GM12878 (cell line): ENCODE results near the gene AKTIP. TPM values are rescaled to one million over a fixed set of nuclear protein-coding genes. Genes with fewer than 3 reads are reported as not detected.

Experiments used
- BCL11A ChIP-seq: IDR thresholded peaks from 2 replicates; pipeline ENCODE4 v1.6.1; 2011; ENCODE audit warnings: low read depth, low read length
- BHLHE40 ChIP-seq, 2 experiments: fragments of 450-650 bp in 1 of 2; IDR thresholded peaks; 2 replicates each; pipeline ENCODE4 v1.6.1; 2011 to 2017; ENCODE audit warnings: low read depth in 2 of 2, borderline replicate concordance in 1 of 2, improper control_type of control experiment in 1 of 2, low read length in 1 of 2, mild to moderate bottlenecking in 1 of 2
- ETV6 ChIP-seq, 2 experiments: fragments of 450-650 bp in 1 of 2; IDR thresholded peaks in 1 of 2; conservative IDR thresholded peaks in 1 of 2; 2 replicates each; pipeline ENCODE4 v1.6.1; 2014; ENCODE audit warnings: antibody characterized with exemption in 1 of 2, borderline replicate concordance in 1 of 2, low read depth in 1 of 2, mild to moderate bottlenecking in 1 of 2, moderate library complexity in 1 of 2
- HDGF ChIP-seq: fragments of 450-650 bp; IDR thresholded peaks from 2 replicates; pipeline ENCODE4 v1.6.1; 2016; ENCODE audit warnings: antibody characterized with exemption
- IKZF2 ChIP-seq, 2 experiments: fragments of 450-650 bp; IDR thresholded peaks; 2 replicates each; pipeline ENCODE4 v1.6.1; 2017; ENCODE audit warnings: mild to moderate bottlenecking in 2 of 2, moderate library complexity in 2 of 2
- KDM1A ChIP-seq: fragments of 200-600 bp; sonication (generic); IDR thresholded peaks from 2 replicates; pipeline ENCODE4 v1.6.1; 2016; ENCODE audit warnings: borderline replicate concordance
- NBN ChIP-seq: fragments of 450-650 bp; IDR thresholded peaks from 2 replicates; pipeline ENCODE4 v1.6.1; 2016
- NR2F1 ChIP-seq: fragments of 450-650 bp; conservative IDR thresholded peaks from 2 replicates; pipeline ENCODE4 v1.6.1; 2017; ENCODE audit warnings: mild to moderate bottlenecking
- POLR2A ChIP-seq: IDR thresholded peaks from 2 replicates; pipeline ENCODE4 v1.6.1; 2011; ENCODE audit warnings: low read depth, mild to moderate bottlenecking, low read length
- RAD21 ChIP-seq: IDR thresholded peaks from 2 replicates; pipeline ENCODE4 v1.6.1; 2011; ENCODE audit warnings: mild to moderate bottlenecking, low read depth, low read length, moderate library complexity; ENCODE audit not compliant: insufficient read depth
- RFX5 ChIP-seq: IDR thresholded peaks from 2 replicates; pipeline ENCODE4 v1.6.1; 2011; ENCODE audit warnings: low read depth, low read length, improper control_type of control experiment
- SMAD1 ChIP-seq: fragments of 450-650 bp; IDR thresholded peaks from 2 replicates; pipeline ENCODE4 v1.6.1; 2018; ENCODE audit warnings: mild to moderate bottlenecking, low read depth; ENCODE audit not compliant: partially characterized antibody
- SP1 ChIP-seq: IDR thresholded peaks from one replicate; pipeline ENCODE4 v1.6.1; 2011; ENCODE audit warnings: low read depth, low read length
- WRNIP1 ChIP-seq: IDR thresholded peaks from 2 replicates; pipeline ENCODE4 v1.6.1; 2011; ENCODE audit warnings: low read depth, low read length, improper control_type of control experiment, borderline replicate concordance
- YBX1 ChIP-seq: fragments of 450-650 bp; IDR thresholded peaks from 2 replicates; pipeline ENCODE4 v1.6.1; 2016; ENCODE audit warnings: antibody characterized with exemption
- ZNF217 ChIP-seq: fragments of 450-650 bp; IDR thresholded peaks from 2 replicates; pipeline ENCODE4 v1.6.1; 2017; ENCODE audit warnings: antibody characterized with exemption, mild to moderate bottlenecking
- polyA plus RNA-seq, 11 experiments: library from polyadenylated mRNA; depleted of rRNA in 4 of 11; unstranded in 6 of 11; stranded (reverse) in 5 of 11; fragments of >200 nt; fragmentation: Nextera tagmentation in 4 of 11; fragmentation: Illumina TruSeq in 1 of 11; extraction: Ambion mirVana in 4 of 11; extraction: Trizol in 1 of 11; gene quantifications; 1 replicate in 1 of 11; 2 replicates in 10 of 11; pipeline versions ENCODE4 v1.2.1 to v1.2.3, GENCODE V29; 2011 to 2016; ENCODE audit warnings: inconsistent platforms in 2 of 11, missing spikeins in 2 of 11, low read depth in 1 of 11
- total RNA-seq, 4 experiments: library from RNA; depleted of rRNA in 3 of 4; stranded (reverse); fragments of >200 nt in 3 of 4; fragmentation: Illumina TruSeq in 1 of 4; extraction: Trizol in 1 of 4; gene quantifications; 2 replicates each; pipeline versions ENCODE4 v1.2.1 to v1.2.3, GENCODE V29; 2013 to 2021
- TF ChIP-seq, protein P1 (sequence below): fragments of 450-650 bp; IDR thresholded peaks from 2 replicates; pipeline ENCODE4 v1.6.1; 2017; ENCODE audit warnings: mild to moderate bottlenecking, moderate library complexity
- TF ChIP-seq, protein P2 (sequence below): fragments of 450-650 bp; formaldehyde crosslinking; IDR thresholded peaks from 2 replicates; pipeline ENCODE4 v1.4.0; 2022; ENCODE audit warnings: mild to moderate bottlenecking, moderate library complexity
- TF ChIP-seq, protein P3 (sequence below): IDR thresholded peaks from 2 replicates; pipeline ENCODE4 v1.6.1; 2011; ENCODE audit warnings: mild to moderate bottlenecking, low read depth, low read length, moderate library complexity; ENCODE audit not compliant: insufficient replicate concordance
- TF ChIP-seq, protein P4 (sequence below): fragments of 450-650 bp; conservative IDR thresholded peaks from 2 replicates; pipeline ENCODE4 v1.6.1; 2017; ENCODE audit warnings: mild to moderate bottlenecking, moderate library complexity
- TF ChIP-seq, protein P5 (sequence below): IDR thresholded peaks from 2 replicates; pipeline ENCODE4 v1.6.1; 2011; ENCODE audit warnings: low read depth, mild to moderate bottlenecking, low read length, moderate library complexity, borderline replicate concordance; ENCODE audit errors: extremely low read depth

AKTIP gene
- total and polyA plus RNA-seq, 10 of the 15 experiments (the other 5 are each of a cell fraction or from before 2014, with no cell fraction given) = 11.4 to 22.9 (median 13.6) TPM

DNA sequence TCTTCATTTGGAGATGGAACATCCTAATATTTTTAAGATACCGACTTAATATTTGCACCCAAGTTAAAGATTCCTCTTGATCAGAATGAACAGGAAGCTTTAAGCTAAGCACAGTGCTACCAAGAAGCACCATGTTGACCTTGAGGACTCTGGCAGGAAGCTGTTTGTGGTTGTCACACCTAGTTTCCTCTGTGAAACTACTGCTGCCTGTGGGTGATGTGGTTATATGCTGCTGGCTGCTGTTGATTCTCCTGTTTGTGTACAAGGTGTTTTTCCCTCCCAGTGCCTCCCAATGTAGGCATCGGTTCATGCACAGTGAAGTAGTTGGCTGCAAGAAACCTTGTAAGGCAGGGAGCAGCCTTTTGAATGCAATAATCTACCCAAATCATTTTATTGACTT lies 45.3 kb downstream of the AKTIP start (continued):
- TF ChIP-seq, protein P1, sequence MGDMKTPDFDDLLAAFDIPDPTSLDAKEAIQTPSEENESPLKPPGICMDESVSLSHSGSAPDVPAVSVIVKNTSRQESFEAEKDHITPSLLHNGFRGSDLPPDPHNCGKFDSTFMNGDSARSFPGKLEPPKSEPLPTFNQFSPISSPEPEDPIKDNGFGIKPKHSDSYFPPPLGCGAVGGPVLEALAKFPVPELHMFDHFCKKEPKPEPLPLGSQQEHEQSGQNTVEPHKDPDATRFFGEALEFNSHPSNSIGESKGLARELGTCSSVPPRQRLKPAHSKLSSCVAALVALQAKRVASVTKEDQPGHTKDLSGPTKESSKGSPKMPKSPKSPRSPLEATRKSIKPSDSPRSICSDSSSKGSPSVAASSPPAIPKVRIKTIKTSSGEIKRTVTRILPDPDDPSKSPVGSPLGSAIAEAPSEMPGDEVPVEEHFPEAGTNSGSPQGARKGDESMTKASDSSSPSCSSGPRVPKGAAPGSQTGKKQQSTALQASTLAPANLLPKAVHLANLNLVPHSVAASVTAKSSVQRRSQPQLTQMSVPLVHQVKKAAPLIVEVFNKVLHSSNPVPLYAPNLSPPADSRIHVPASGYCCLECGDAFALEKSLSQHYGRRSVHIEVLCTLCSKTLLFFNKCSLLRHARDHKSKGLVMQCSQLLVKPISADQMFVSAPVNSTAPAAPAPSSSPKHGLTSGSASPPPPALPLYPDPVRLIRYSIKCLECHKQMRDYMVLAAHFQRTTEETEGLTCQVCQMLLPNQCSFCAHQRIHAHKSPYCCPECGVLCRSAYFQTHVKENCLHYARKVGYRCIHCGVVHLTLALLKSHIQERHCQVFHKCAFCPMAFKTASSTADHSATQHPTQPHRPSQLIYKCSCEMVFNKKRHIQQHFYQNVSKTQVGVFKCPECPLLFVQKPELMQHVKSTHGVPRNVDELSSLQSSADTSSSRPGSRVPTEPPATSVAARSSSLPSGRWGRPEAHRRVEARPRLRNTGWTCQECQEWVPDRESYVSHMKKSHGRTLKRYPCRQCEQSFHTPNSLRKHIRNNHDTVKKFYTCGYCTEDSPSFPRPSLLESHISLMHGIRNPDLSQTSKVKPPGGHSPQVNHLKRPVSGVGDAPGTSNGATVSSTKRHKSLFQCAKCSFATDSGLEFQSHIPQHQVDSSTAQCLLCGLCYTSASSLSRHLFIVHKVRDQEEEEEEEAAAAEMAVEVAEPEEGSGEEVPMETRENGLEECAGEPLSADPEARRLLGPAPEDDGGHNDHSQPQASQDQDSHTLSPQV = no peak
- TF ChIP-seq, protein P2, sequence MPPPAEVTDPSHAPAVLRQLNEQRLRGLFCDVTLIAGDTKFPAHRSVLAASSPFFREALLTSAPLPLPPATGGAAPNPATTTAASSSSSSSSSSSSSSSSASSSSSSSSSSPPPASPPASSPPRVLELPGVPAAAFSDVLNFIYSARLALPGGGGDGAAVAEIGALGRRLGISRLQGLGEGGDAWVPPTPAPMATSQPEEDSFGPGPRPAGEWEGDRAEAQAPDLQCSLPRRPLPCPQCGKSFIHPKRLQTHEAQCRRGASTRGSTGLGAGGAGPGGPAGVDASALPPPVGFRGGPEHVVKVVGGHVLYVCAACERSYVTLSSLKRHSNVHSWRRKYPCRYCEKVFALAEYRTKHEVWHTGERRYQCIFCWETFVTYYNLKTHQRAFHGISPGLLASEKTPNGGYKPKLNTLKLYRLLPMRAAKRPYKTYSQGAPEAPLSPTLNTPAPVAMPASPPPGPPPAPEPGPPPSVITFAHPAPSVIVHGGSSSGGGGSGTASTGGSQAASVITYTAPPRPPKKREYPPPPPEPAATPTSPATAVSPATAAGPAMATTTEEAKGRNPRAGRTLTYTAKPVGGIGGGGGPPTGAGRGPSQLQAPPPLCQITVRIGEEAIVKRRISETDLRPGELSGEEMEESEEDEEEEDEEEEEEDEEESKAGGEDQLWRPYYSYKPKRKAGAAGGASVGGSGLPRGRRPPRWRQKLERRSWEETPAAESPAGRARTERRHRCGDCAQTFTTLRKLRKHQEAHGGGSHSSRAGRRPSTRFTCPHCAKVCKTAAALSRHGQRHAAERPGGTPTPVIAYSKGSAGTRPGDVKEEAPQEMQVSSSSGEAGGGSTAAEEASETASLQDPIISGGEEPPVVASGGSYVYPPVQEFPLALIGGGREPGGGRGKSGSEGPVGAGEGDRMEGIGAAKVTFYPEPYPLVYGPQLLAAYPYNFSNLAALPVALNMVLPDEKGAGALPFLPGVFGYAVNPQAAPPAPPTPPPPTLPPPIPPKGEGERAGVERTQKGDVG (CRISPR knock-in tag) = no peak
- no peak for TF ChIP-seq YBX1
- TF ChIP-seq POLR2A = no peak
- TF ChIP-seq BCL11A = peak; percentile 81
- TF ChIP-seq WRNIP1 = 0 out of 2 replicates have a peak, but pooled peaks have one; percentile 81
- peak; percentile 91 for TF ChIP-seq NR2F1
- peak; percentile 91 to 94 for TF ChIP-seq IKZF2 (IDR thresholded peaks at IDR 0.05)
- peak; percentile 69 for TF ChIP-seq SP1
- peak; percentile 65 for TF ChIP-seq NBN
- no peak for TF ChIP-seq ZNF217
- TF ChIP-seq, protein P3, sequence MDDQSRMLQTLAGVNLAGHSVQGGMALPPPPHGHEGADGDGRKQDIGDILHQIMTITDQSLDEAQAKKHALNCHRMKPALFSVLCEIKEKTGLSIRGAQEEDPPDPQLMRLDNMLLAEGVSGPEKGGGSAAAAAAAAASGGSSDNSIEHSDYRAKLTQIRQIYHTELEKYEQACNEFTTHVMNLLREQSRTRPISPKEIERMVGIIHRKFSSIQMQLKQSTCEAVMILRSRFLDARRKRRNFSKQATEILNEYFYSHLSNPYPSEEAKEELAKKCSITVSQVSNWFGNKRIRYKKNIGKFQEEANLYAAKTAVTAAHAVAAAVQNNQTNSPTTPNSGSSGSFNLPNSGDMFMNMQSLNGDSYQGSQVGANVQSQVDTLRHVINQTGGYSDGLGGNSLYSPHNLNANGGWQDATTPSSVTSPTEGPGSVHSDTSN = no peak
- peak; percentile 78 to 80 for TF ChIP-seq BHLHE40 (IDR thresholded peaks at IDR 0.05; ENCODE audit: borderline replicate concordance in 1 of 2, low read depth in 2 of 2, low read length in 1 of 2)
- TF ChIP-seq, protein P4, sequence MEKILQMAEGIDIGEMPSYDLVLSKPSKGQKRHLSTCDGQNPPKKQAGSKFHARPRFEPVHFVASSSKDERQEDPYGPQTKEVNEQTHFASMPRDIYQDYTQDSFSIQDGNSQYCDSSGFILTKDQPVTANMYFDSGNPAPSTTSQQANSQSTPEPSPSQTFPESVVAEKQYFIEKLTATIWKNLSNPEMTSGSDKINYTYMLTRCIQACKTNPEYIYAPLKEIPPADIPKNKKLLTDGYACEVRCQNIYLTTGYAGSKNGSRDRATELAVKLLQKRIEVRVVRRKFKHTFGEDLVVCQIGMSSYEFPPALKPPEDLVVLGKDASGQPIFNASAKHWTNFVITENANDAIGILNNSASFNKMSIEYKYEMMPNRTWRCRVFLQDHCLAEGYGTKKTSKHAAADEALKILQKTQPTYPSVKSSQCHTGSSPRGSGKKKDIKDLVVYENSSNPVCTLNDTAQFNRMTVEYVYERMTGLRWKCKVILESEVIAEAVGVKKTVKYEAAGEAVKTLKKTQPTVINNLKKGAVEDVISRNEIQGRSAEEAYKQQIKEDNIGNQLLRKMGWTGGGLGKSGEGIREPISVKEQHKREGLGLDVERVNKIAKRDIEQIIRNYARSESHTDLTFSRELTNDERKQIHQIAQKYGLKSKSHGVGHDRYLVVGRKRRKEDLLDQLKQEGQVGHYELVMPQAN = no peak
- no peak for TF ChIP-seq RFX5
- TF ChIP-seq ETV6 (conservative IDR thresholded peaks at IDR 0.05 in 1 of 2, IDR thresholded peaks at IDR 0.05 in 1 of 2; ENCODE audit: borderline replicate concordance in 1 of 2, low read depth in 1 of 2) = peak in 1 of 2 experiments; percentile 94; a peak in 2 of 4 replicates
- peak; percentile 31 for TF ChIP-seq RAD21
- TF ChIP-seq SMAD1 = no peak
- TF ChIP-seq HDGF = no peak
- TF ChIP-seq, protein P5, sequence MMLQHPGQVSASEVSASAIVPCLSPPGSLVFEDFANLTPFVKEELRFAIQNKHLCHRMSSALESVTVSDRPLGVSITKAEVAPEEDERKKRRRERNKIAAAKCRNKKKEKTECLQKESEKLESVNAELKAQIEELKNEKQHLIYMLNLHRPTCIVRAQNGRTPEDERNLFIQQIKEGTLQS = no peak
- TF ChIP-seq KDM1A = no peak
